IPS DF 4.7 (cell line): ENCODE data around the gene TRIM47.

Experiments
- DNase-seq: peaks from one replicate; pipeline ENCODE4 v3.0.0-alpha.2; 2013; ENCODE audit warnings: low spot score; ENCODE audit errors: extremely low read depth

Gene TRIM47

GRCh38 chr17:75878174-75878998, at the start of gene TRIM47:
Gene TRIM47 (minus strand): TSS chr17:75878581. CDS start chr17:75878548, 33 bp downstream.
- no peak for DNase-seq

GRCh38 chr17:75927286-75927922, 49.0 kb upstream of the TRIM47 start:
- DNase-seq: no peak

- no peak for DNase-seq
Observed at GRCh38 chr17:75926456-75926855, 48.1 kb upstream of the TRIM47 start.

GRCh38 chr17:75925912-75926311, 47.5 kb upstream of the TRIM47 start:
- no peak for DNase-seq

- DNase-seq: no peak
Observed at GRCh38 chr17:75925103-75925502, 46.7 kb upstream of the TRIM47 start.

- DNase-seq: no peak
Observed at GRCh38 chr17:75922963-75923874, 44.8 kb upstream of the TRIM47 start.

GRCh38 chr17:75922173-75922961, 44.0 kb upstream of the TRIM47 start:
- DNase-seq: no peak

GRCh38 chr17:75921596-75921995, 43.2 kb upstream of the TRIM47 start:
- DNase-seq: no peak

GRCh38 chr17:75920045-75920560, 41.7 kb upstream of the TRIM47 start:
- DNase-seq: no peak

GRCh38 chr17:75919611-75920010, 41.2 kb upstream of the TRIM47 start:
- no peak for DNase-seq

- DNase-seq: no peak
Observed at GRCh38 chr17:75917917-75918445, 39.6 kb upstream of the TRIM47 start.

- no peak for DNase-seq
Observed at GRCh38 chr17:75917141-75917916, 38.9 kb upstream of the TRIM47 start.

GRCh38 chr17:75915268-75915667, 36.9 kb upstream of the TRIM47 start:
- no peak for DNase-seq

GRCh38 chr17:75914643-75915267, 36.4 kb upstream of the TRIM47 start:
- no peak for DNase-seq

- no peak for DNase-seq
Observed at GRCh38 chr17:75913537-75914210, 35.3 kb upstream of the TRIM47 start.

GRCh38 chr17:75910699-75911098, 32.3 kb upstream of the TRIM47 start:
- DNase-seq: no peak

GRCh38 chr17:75909812-75910274, 31.5 kb upstream of the TRIM47 start:
- DNase-seq: no peak

- no peak for DNase-seq
Observed at GRCh38 chr17:75909051-75909811, 30.9 kb upstream of the TRIM47 start.
